Activated CD8-positive, alpha-beta memory T cell treated with anti-CD3 and anti-CD28 coated beads, Interleukin-2, amount 50 U/mL, for 24 hours (primary cell): ENCODE results near the gene S100A5.

Experiments
- DNase-seq: peaks from one replicate; pipeline ENCODE4 v3.0.0-alpha.2; 2020; ENCODE audit errors: extremely low read depth

The S100A5 gene

DNA sequence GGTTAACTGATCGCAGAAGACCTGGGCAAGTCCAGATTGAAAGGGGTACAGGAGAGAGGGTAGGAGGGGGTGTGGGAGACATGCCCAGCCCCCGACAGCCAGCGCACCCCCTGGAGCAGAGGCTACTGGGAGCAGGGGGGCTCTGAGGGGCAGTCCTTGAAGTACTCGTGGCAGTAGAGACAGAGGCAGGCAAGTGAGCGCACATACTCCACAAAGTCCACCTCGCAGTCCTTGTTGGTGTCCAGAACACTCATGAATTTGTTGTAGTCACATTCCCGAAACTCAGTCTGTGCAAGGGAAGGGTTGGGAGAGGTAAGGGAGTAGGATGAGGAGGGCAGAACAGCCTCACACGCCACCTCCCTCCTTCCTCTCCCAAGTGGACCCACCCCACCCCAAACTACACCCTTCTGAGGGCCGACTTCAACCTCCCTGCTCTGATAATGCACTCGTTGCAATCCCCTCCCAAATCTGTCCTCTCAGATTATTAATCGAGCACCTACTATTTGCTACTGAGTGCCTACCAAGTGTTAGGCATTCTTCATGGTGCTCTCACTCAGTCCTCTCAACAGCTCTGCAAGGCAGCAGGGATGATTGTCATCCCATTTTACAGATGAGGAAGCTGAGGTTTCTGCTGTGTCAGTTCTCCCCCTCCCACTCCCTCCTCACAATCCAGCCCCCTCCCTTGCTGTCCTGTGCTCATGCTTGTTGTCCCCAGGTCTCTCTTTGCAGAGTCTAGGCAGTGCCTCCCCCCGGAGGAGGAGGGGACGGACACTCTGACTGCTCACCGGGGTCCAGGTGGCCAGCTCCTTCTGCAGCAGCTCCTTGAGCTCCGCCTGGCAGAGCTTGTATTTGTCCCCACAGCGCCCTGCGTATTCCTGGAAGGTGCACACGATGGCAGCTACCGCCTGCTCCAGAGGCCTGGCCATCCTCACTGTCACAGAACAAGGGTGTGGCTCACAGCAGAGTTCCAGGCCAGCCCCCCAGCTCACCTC is 7.1 kb upstream of the S100A5 start:
- DNase-seq = no peak

DNA sequence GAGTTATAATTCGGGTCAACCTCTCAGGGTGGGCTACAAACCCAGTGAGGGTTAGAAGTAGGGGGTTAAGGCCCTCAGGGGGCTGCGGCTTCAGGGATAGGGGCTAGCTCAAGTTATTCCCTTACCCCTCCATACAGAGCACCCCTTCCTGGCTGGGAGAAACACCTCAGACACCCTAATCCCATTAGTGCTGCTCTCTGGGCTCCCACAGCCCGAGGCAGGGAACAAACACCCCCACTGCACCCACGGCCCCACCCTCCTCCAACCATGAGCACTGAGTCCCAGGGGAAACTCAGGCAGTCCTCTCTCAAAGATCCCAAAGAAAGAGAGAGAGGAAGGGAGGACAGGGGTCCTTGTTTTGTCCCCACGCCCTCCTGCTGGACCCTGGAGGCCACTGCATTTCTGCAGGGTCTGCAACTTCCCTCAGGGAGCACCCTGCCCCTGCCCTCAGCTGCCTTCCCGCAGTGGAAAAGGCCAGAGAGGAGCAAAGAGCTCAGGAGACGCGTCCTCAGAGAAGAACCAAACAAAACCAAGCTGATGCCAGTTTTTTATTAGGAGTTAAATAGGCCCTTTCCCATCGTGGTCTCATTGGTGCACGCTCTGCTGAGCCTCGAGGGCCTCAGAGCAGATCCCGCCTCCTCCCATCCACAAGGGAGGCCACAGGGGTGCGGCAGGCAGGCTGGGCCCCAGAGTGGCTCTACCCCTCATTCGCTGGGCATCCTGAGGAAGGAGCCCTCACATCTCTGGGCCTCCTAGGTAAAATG is 6.2 kb upstream of the S100A5 start:
- DNase-seq = no peak

- no peak for DNase-seq
These were observed 5.6 kb upstream of the S100A5 start for GRCh38 chr1:153546371-153546770.

DNA sequence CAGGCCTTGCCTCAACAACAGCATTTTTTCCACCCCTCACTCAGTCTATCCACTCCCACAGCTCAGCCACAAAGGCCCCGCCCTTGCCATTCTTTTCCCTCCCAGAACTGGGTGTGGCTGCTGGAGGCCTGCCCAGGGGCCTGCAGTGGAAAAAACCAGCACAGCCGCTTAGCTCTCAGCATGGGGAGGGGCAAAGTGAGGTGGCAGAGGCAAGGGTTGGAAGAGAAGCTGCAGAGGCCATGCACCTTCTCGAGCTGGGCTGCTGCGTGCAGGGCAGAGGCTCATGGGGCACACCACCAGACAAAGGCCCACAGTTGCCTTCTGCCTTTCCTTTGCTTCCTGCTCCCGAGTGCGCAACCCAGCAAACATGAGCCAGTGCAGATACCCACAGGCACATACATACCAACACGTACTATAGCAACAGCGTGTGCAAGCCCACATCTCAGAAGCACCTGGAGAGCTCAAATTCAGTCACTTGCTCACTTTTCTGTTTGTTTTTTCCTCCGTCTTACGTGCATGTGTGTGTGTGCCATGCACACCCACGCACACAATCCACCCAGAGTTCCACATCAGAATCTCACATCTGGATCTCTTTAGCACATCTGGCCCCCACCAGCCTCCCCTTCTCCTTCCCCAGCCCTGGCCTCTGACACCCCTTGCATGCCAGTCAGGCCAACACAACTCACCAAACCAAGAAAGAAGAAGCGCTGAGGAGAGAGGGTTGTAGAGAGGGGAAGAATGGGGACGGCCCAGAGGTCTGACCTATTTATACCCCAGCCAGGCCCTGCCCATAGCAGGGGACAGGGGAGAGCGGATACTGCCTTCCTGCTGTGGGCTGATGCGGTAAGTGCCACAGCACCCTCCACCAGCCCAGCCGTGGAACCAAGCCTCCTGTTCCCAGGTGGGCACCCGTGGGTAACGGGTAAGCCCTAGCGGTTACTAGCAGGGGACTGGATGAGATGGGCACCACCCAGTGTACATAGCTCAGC is 4.6 kb upstream of the S100A5 start, which contains the start of gene S100A4:
Gene S100A4 (minus strand): TSS at position 740 of the 989 bp plus-strand sequence. CDS start 1,012 bp downstream, outside the sequence.
- peak; percentile 86 for DNase-seq

- no peak for DNase-seq
These were observed 3.8 kb upstream of the S100A5 start for GRCh38 chr1:153544453-153545066.

DNA sequence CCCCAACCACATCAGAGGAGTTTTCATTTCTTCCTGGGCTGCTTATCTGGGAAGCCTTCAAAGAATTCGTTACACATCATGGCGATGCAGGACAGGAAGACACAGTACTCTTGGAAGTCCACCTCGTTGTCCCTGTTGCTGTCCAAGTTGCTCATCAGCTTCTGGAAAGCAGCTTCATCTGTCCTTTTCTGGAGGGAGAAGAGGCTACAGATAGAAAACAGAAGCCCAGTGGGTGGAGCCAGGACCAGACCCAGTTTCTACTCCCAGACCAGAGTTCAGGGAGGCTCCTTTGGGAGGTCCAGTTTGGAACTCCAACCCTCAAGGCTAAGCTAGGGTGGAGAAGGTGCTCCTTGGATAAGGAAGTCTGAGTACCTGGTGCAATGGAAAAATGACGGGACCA is 3.0 kb upstream of the S100A5 start:
- no peak for DNase-seq

GRCh38 chr1:153542956-153543711 is 2.4 kb upstream of the S100A5 start:
- DNase-seq = no peak

- no peak for DNase-seq
These were observed 1.2 kb upstream of the S100A5 start for GRCh38 chr1:153541641-153542590.

- no peak for DNase-seq
These were observed 1.2 kb downstream of the S100A5 start for GRCh38 chr1:153539395-153540093.

DNA sequence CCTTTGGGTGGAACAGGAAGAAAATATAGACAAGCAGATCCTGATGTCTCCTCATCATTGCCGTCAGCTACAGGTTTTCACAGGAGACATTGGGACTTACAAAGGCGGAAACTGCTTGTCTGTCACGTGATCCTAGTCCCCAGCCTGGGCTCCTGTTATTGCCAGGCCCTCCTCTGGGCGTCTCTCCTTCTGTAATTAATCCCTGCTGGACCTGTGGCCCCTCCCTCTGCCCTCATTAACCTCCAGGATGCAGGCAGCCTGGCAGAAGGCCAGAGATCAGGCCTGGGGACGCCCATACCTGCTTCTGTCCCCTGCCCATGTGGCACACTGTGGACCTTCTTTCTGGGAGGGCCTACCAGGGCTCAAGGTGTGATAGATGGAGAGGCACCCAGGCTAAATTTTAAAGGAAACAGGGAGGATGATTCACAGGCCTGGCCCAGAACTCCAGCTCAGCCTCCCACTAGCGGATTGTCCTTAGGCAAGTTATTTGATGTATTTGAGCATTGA is 2.4 kb downstream of the S100A5 start:
- no peak for DNase-seq

- no peak for DNase-seq
These were observed 3.4 kb downstream of the S100A5 start for GRCh38 chr1:153537376-153537730.

- no peak for DNase-seq
These were observed 3.9 kb downstream of the S100A5 start for GRCh38 chr1:153536671-153537375.

DNA sequence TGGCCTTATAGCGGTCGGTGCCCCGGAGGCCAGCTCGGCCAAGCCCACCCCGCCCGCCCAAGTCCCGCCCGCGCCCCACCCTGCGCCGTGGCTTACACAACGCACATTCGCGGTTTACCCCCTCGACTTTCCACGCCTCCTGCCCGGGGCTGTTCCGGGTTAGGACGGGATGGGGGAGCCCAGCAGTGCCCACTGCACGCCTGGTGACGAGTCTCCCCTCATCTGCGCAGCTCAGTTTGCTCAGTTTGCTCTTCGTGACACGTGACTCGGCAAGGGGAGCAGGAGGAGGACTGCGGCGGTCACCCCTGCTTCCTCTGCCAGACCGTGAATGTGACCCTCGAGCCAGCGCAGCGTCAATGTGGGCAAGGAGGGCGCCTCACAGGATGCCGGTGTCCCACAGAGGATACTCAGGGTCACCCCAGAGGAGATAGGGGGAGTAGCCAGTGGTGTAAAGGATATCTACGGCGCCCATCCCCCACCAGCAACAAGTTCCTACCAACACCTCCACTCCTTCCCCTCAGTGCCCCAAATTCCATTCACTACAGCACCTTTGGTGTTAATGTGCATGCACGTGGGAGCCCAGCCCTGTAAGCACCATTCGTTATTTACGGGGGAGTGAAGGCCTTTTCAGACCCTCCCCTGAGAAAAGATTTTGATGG is 4.6 kb downstream of the S100A5 start:
- peak; percentile 65 for DNase-seq

DNA sequence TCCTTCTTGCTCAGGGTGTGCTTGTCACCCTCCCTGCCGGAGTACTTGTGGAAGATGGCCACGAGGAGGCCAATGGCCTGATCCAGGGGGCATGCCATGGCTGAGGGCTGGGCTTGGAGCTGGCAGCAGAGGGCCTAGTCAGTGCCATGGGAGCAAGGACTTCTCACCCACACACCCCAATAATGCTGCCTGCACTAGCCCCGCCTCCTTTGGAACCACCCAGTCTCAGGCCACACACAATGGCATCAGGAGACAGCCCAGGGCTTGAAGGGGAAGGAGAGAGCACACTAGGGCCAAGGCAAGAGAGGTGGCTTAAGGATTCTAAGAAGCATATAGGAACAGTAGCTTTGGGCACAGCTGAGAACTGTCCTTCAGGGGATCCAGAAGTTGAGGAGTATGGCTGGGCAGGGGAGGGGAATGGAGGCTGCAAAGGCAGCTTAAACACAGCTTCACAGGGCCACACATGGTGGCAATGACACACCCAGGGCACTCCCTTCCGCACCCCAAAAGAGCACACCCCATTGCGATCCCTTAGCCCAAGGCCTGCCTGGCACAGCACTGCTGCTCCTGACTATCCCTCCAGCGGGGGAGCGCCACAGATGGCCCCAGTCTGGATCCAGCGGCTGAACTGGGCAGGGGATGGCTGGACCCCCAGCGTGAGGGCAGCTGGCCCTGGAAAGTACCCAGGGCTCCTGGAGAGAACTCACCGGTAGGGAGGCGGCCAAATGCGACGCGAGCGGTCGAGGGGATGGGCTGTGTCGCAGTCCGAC is 5.3 kb downstream of the S100A5 start, which contains the start of gene S100A6:
Gene S100A6 (minus strand): TSS at position 750 of the 770 bp plus-strand sequence. CDS start 652 bp downstream, at position 98.
- no peak for DNase-seq

- no peak for DNase-seq
These were observed 5.9 kb downstream of the S100A5 start for GRCh38 chr1:153534925-153535241.

DNA sequence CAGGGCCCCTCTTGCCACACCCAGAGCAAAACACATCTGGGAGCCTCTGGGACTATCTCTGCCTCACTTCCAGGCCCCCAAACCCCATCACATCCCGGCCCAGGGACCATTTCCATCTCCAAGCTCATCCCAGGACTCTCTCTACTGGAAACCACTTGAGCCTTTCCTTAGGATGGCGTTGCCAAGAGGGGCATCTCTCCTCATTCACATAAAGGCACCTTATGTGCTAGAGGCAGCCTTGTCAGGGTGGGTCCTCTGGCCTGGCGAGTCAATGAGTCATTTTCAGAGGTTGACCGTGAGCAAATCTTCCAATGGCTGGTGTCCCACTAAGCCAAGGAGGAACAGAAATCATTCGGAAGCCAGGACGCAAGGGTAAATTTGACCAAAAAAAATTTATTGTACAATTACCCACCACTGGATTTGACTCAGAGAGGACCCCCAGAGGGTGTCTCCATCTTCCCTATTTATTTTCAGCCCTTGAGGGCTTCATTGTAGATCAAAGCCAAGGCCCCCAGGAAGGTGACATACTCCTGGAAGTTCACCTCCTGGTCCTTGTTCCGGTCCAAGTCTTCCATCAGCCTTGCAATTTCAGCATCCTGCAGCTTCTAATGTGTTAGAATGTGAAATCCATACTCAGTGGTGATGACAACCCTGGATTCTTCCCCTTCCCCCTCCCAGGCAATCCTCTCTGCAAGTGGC is 6.4 kb downstream of the S100A5 start:
- DNase-seq = no peak
